Esophagus (tissue), 2 donors: ENCODE measurements around the gene NUDT6. TPM values are rescaled to one million over a fixed set of nuclear protein-coding genes. Genes with fewer than 3 reads are reported as not detected.

ENCODE experiments used
- H3K27ac ChIP-seq, 2 donors: one replicate each; pipeline ENCODE4 v1.5.1; 2013; ENCODE audit warnings: low read depth in 2 of 2, mild to moderate bottlenecking in 2 of 2, inconsistent platforms in 1 of 2, low read length in 1 of 2, moderate library complexity in 1 of 2
- H3K27me3 ChIP-seq, 2 donors: one replicate each; pipeline ENCODE4 v1.6.1; 2013; ENCODE audit warnings: low read length in 2 of 2, control low read depth in 1 of 2, mild to moderate bottlenecking in 1 of 2; ENCODE audit not compliant: insufficient read depth in 2 of 2, control insufficient read depth in 1 of 2
- H3K36me3 ChIP-seq, 2 donors: one replicate each; pipeline ENCODE4 v1.6.1; 2013; ENCODE audit warnings: low read length in 1 of 2; ENCODE audit not compliant: control insufficient read depth in 2 of 2, insufficient read depth in 2 of 2
- H3K4me1 ChIP-seq, 2 donors: one replicate each; pipeline ENCODE4 v1.6.1; 2013; ENCODE audit warnings: low read length in 1 of 2; ENCODE audit not compliant: control insufficient read depth in 2 of 2, insufficient read depth in 2 of 2
- H3K4me3 ChIP-seq, 2 donors: one replicate each; pipeline ENCODE4 v1.5.1; 2013; ENCODE audit warnings: low read length in 2 of 2, mild to moderate bottlenecking in 2 of 2, low read depth in 1 of 2, moderate library complexity in 1 of 2
- H3K9me3 ChIP-seq, 2 donors: one replicate each; pipeline ENCODE4 v1.6.1; 2013; ENCODE audit warnings: mild to moderate bottlenecking in 2 of 2, low read depth in 1 of 2, low read length in 1 of 2, moderate library complexity in 1 of 2; ENCODE audit not compliant: control insufficient read depth in 2 of 2, insufficient read depth in 1 of 2
- WGBS, 2 donors: extraction: QIAGEN DNeasy Blood & Tissue Kit; methylation state at CpG; one replicate each; pipeline ENCODE4 v1.1.7; 2013; 5-methylcytosine and 5-hydroxymethylcytosine counted together
- polyA plus RNA-seq, 2 donors: library from polyadenylated mRNA; stranded (reverse); fragments of 200-250 nt; gene quantifications; one replicate each; pipeline ENCODE4 v1.2.3, GENCODE V29; 2013
- donor health status: healthy with polysubstance abuse.
- donor health status: Bipolar disorder and iron deficiency.

Gene NUDT6, protein sequence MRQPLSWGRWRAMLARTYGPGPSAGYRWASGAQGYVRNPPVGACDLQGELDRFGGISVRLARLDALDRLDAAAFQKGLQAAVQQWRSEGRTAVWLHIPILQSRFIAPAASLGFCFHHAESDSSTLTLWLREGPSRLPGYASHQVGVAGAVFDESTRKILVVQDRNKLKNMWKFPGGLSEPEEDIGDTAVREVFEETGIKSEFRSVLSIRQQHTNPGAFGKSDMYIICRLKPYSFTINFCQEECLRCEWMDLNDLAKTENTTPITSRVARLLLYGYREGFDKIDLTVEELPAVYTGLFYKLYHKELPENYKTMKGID
- 1 to 10 TPM; 2.9 to 5.7 TPM for polyA plus RNA-seq

- no peaks in the 10 kb centered on the region for H3K9me3 ChIP-seq
- peak within 1 kb of the TSS; percentile 79 to 100 for H3K4me3 ChIP-seq
- peak within 1 kb of the TSS; percentile 74 to 88 for H3K27ac ChIP-seq
- H3K36me3 ChIP-seq: no peaks in the 10 kb centered on the region
- H3K27me3 ChIP-seq: no peaks in the 10 kb centered on the region
- H3K4me1 ChIP-seq: no peaks in the 10 kb centered on the region
- WGBS, 2 donors: 0% methylated on average over 60 to 63 of the region's 63 CpGs
Measured at GRCh38 chr4:122921971-122922876, at the start of gene NUDT6. TSS of gene NUDT6 (minus strand) at chr4:122922597. CDS start at chr4:122922572, 25 bp downstream.

- H3K4me1 ChIP-seq: no peaks in the 10 kb centered on the region
- H3K4me3 ChIP-seq: no peak overlapping the region
- H3K9me3 ChIP-seq: no peaks in the 10 kb centered on the region
- no peaks in the 10 kb centered on the region for H3K27me3 ChIP-seq
- no peaks in the 10 kb centered on the region for H3K36me3 ChIP-seq
- H3K27ac ChIP-seq: no peak overlapping the region
- WGBS, 2 donors: 62 to 73% methylated on average over 6 of the region's 6 CpGs
Measured at GRCh38 chr4:122968227-122968812, 45.9 kb upstream of the NUDT6 start.

DNA sequence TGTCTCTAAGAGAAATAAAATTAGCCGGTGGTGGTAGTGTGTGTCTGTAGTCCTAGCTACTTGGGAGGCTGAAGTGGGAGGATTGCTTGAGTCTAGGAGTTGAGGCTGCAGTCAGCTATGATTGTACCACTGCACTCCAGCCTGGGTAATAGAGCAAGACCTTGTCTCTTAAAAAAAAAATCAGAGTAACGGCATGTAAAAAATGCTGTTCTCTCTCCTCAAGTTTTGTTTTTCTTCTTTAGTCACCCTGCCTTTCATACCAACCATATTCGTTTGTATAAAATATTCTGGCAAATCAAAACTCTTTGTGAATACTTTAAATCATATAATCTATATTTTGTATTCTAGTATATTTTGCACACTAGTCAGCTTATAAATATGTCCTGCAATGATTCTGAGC, 44.8 kb upstream of the NUDT6 start:
- no peaks in the 10 kb centered on the region for H3K4me1 ChIP-seq
- no peaks in the 10 kb centered on the region for H3K27me3 ChIP-seq
- no peaks in the 10 kb centered on the region for H3K36me3 ChIP-seq
- no peaks in the 10 kb centered on the region for H3K9me3 ChIP-seq
- H3K4me3 ChIP-seq: no peak overlapping the region
- WGBS, 2 donors: 97 to 99% methylated on average over 3 of the region's 3 CpGs
- no peak overlapping the region for H3K27ac ChIP-seq

DNA sequence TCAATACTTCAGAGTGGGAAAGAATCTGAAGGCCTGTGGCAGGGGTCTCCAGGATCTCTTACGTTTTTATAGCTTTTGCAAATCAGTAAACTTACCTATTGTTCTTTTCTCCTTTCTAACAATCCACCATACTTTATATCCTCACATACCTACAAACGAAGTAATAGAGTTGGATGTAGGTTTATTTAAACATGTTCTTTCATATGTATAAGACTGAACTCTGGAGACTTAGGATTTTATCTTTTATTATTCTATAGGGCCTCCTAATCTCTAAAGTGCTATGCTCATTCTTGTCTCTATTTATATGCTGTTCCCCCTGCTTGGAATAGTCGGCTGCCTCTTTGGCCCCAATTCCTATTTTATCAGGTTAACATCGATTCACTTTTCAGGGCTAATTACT, 43.8 kb upstream of the NUDT6 start:
- Histone ChIP-seq H3K4me3 (no peak overlapping the region), H3K27me3 (no peaks in the 10 kb centered on the region), H3K9me3 (no peaks in the 10 kb centered on the region), H3K4me1 (no peaks in the 10 kb centered on the region), H3K27ac (no peak overlapping the region), H3K36me3 (no peaks in the 10 kb centered on the region)
- WGBS, 2 donors: 81 to 83% methylated on average over 4 of the region's 4 CpGs

GRCh38 chr4:122963216-122963615, 40.8 kb upstream of the NUDT6 start:
- Histone ChIP-seq H3K27ac (no peak overlapping the region), H3K4me1 (no peaks in the 10 kb centered on the region), H3K27me3 (no peaks in the 10 kb centered on the region), H3K36me3 (no peaks in the 10 kb centered on the region), H3K4me3 (no peak overlapping the region), H3K9me3 (no peaks in the 10 kb centered on the region)

- 35 to 49% methylated on average over 2 of the region's 2 CpGs for WGBS, 2 donors
- no peak overlapping the region for H3K27ac ChIP-seq
- no peaks in the 10 kb centered on the region for H3K4me1 ChIP-seq
- H3K4me3 ChIP-seq: no peak overlapping the region
- no peaks in the 10 kb centered on the region for H3K36me3 ChIP-seq
- no peaks in the 10 kb centered on the region for H3K9me3 ChIP-seq
- H3K27me3 ChIP-seq: no peaks in the 10 kb centered on the region
Measured at GRCh38 chr4:122960611-122961000, 38.2 kb upstream of the NUDT6 start.

DNA sequence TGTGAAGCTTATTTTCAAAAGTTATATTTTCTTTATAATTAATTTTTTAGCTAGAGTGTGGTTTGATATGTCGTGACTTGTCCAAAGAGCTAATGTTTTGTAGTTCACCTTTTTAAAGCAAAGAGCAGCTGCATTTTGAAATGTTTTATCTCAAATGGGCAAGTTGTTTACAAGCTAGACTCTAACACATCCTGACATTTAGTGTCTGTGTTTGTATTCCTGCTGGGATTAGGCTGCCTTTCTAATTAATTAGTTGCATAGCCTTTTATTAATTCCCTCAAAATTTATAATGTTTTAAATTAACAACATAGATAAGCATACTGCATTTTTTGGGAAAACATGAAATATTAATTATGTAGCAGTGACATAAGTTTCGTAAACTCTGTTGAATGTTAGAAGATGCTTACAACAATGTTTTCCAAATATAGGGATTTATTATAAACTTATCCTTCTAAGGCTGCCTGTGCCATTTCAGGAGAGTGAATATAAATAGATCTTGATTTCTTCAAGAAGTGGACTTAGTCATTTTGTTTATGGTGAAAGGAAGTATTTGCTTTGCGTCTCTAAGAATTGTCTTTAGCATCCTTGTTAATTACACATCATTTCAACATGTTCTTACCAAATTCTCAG, 37.7 kb upstream of the NUDT6 start:
- no peak overlapping the region for H3K27ac ChIP-seq
- 70 to 74% methylated on average over 3 of the region's 3 CpGs for WGBS, 2 donors
- H3K36me3 ChIP-seq: no peaks in the 10 kb centered on the region

DNA sequence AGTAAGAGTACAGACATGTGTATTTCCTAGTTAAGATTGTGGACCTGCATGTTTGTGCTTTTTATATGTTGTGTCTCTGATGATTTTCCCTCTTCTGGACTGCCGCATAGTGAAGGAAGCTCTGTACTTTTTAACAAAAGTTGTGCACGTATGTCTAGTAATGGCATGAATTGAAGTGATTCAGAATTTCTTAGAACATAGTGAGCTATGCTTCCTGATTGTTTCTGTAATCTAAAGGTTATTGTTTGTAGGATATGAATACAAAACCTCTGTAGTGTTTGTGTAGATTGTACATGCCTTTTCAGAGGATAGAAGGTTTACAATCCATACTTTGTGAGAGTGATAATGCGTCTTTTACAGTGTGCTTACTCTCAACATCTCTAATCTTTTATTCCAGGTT, 37.0 kb upstream of the NUDT6 start:
- 65 to 68% methylated on average over 3 of the region's 3 CpGs for WGBS, 2 donors
- H3K27ac ChIP-seq: no peak overlapping the region
- no peaks in the 10 kb centered on the region for H3K36me3 ChIP-seq
- no peaks in the 10 kb centered on the region for H3K9me3 ChIP-seq
- no peaks in the 10 kb centered on the region for H3K27me3 ChIP-seq
- H3K4me1 ChIP-seq: no peaks in the 10 kb centered on the region
- H3K4me3 ChIP-seq: no peak overlapping the region

More for the DNA sequence above, 37.7 kb upstream of the NUDT6 start:
- Histone ChIP-seq H3K9me3 (no peaks in the 10 kb centered on the region), H3K27me3 (no peaks in the 10 kb centered on the region), H3K4me3 (no peak overlapping the region), H3K4me1 (no peaks in the 10 kb centered on the region)

DNA sequence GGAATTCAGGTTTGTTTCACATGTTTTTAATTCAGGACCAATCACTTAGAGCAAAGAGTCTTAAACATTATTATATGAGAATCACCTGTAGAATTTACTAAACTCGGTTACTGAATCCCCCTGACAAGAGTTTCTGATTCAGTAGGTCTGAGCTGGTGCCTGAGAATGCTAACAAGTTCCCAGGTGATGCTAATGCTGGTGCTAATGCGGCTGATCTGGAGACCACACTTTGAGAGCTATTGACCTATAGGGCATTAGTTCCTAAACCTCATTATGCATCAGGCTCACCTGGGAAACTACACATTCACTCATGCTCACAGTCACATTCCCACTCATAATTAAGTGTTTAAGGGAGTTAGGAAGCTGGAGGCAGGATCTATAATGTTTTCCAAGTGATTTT, 36.1 kb upstream of the NUDT6 start:
- H3K27me3 ChIP-seq: no peaks in the 10 kb centered on the region
- peaks cover 0 to 6% of the 10 kb centered on the region in 2 donors for H3K36me3 ChIP-seq
- no peak overlapping the region for H3K27ac ChIP-seq
- no peaks in the 10 kb centered on the region for H3K9me3 ChIP-seq
- H3K4me1 ChIP-seq: no peaks in the 10 kb centered on the region
- 57 to 97% methylated on average over 2 of the region's 2 CpGs for WGBS, 2 donors
- H3K4me3 ChIP-seq: no peak overlapping the region
